IPS-18a (cell line): ENCODE measurements around the gene STRN4.
"Not testable (repeated sequence)": the region's sequence is repeated elsewhere in the genome, so short reads cannot be mapped to it uniquely, and the experiment has no call there.

Experiments used
- H3K27ac ChIP-seq: one replicate; pipeline ENCODE4 v1.5.1; 2013; ENCODE audit warnings: low read length
- H3K27me3 ChIP-seq: one replicate; pipeline ENCODE4 v1.6.1; 2013; ENCODE audit warnings: mild to moderate bottlenecking, low read length; ENCODE audit not compliant: control insufficient read depth, insufficient read depth
- H3K36me3 ChIP-seq: one replicate; pipeline ENCODE4 v1.6.1; 2013; ENCODE audit warnings: low read depth, low read length; ENCODE audit not compliant: control insufficient read depth
- H3K4me1 ChIP-seq: one replicate; pipeline ENCODE4 v1.6.1; 2013; ENCODE audit warnings: low read depth, low read length; ENCODE audit not compliant: control insufficient read depth
- H3K4me3 ChIP-seq: one replicate; pipeline ENCODE4 v1.5.1; 2013; ENCODE audit warnings: low read length
- H3K9ac ChIP-seq: one replicate; pipeline ENCODE4 v1.6.1; 2013; ENCODE audit warnings: mild to moderate bottlenecking, low read length, moderate library complexity
- H3K9me3 ChIP-seq: one replicate; pipeline ENCODE4 v1.6.1; 2013; ENCODE audit warnings: low read depth, low read length; ENCODE audit not compliant: control insufficient read depth

Gene STRN4

GRCh38 chr19:46784262-46785053, 38.2 kb upstream of the STRN4 start:
- Histone ChIP-seq H3K27ac (peak overlapping the region; percentile 87), H3K4me1 (peaks cover 12% of the 10 kb centered on the region), H3K9me3 (no peaks in the 10 kb centered on the region), H3K36me3 (peaks cover 42% of the 10 kb centered on the region), H3K27me3 (peaks cover 3% of the 10 kb centered on the region), H3K4me3 (peak overlapping the region; percentile 85), H3K9ac (peak overlapping the region; percentile 98)

GRCh38 chr19:46783670-46784069, 37.4 kb upstream of the STRN4 start:
- H3K27ac ChIP-seq = peak overlapping the region; percentile 87
- no peaks in the 10 kb centered on the region for H3K9me3 ChIP-seq
- H3K4me3 ChIP-seq = peak overlapping the region; percentile 85
- H3K9ac ChIP-seq = peak overlapping the region; percentile 98
- H3K4me1 ChIP-seq = peaks cover 12% of the 10 kb centered on the region
- no peaks in the 10 kb centered on the region for H3K27me3 ChIP-seq
- peaks cover 47% of the 10 kb centered on the region for H3K36me3 ChIP-seq

GRCh38 chr19:46782355-46783019, 36.2 kb upstream of the STRN4 start:
- Histone ChIP-seq H3K9me3 (no peaks in the 10 kb centered on the region), H3K9ac (no peak overlapping the region), H3K36me3 (peaks cover 57% of the 10 kb centered on the region), H3K27ac (no peak overlapping the region), H3K4me1 (peaks cover 12% of the 10 kb centered on the region), H3K4me3 (no peak overlapping the region), H3K27me3 (no peaks in the 10 kb centered on the region)

GRCh38 chr19:46777956-46778645, 31.9 kb upstream of the STRN4 start:
- H3K9me3 ChIP-seq, H3K4me3 ChIP-seq, H3K27ac ChIP-seq, H3K4me1 ChIP-seq, H3K9ac ChIP-seq, H3K27me3 ChIP-seq: not testable (repeated sequence)
- H3K36me3 ChIP-seq = peaks cover 78% of the 10 kb centered on the region

- H3K36me3 ChIP-seq = peaks cover 69% of the 10 kb centered on the region
- no peaks in the 10 kb centered on the region for H3K27me3 ChIP-seq
- no peak overlapping the region for H3K27ac ChIP-seq
- no peaks in the 10 kb centered on the region for H3K9me3 ChIP-seq
- H3K4me3 ChIP-seq = no peak overlapping the region
- no peak overlapping the region for H3K9ac ChIP-seq
- no peaks in the 10 kb centered on the region for H3K4me1 ChIP-seq
These were observed 31.0 kb upstream of the STRN4 start for GRCh38 chr19:46776927-46777911.

- no peaks in the 10 kb centered on the region for H3K27me3 ChIP-seq
- no peak overlapping the region for H3K9ac ChIP-seq
- H3K27ac ChIP-seq = no peak overlapping the region
- H3K4me1 ChIP-seq = no peaks in the 10 kb centered on the region
- no peaks in the 10 kb centered on the region for H3K9me3 ChIP-seq
- peaks cover 59% of the 10 kb centered on the region for H3K36me3 ChIP-seq
- no peak overlapping the region for H3K4me3 ChIP-seq
These were observed 29.5 kb upstream of the STRN4 start for GRCh38 chr19:46775642-46776258.

- no peak overlapping the region for H3K27ac ChIP-seq
- peaks cover 40% of the 10 kb centered on the region for H3K36me3 ChIP-seq
- H3K9me3 ChIP-seq = no peaks in the 10 kb centered on the region
- no peak overlapping the region for H3K9ac ChIP-seq
- H3K27me3 ChIP-seq = no peaks in the 10 kb centered on the region
- no peak overlapping the region for H3K4me3 ChIP-seq
- no peaks in the 10 kb centered on the region for H3K4me1 ChIP-seq
These were observed 26.8 kb upstream of the STRN4 start for GRCh38 chr19:46773018-46773399.

- no peaks in the 10 kb centered on the region for H3K4me1 ChIP-seq
- peaks cover 36% of the 10 kb centered on the region for H3K36me3 ChIP-seq
- no peaks in the 10 kb centered on the region for H3K9me3 ChIP-seq
- H3K4me3 ChIP-seq = no peak overlapping the region
- H3K9ac ChIP-seq = no peak overlapping the region
- H3K27me3 ChIP-seq = no peaks in the 10 kb centered on the region
- H3K27ac ChIP-seq = no peak overlapping the region
These were observed 26.1 kb upstream of the STRN4 start for GRCh38 chr19:46772170-46773017.

- not testable (repeated sequence) for H3K9ac ChIP-seq, H3K4me1 ChIP-seq, H3K36me3 ChIP-seq
These were observed 22.5 kb upstream of the STRN4 start for GRCh38 chr19:46768746-46769145.

More at GRCh38 chr19:46768746-46769145, 22.5 kb upstream of the STRN4 start:
- H3K4me3 ChIP-seq, H3K27me3 ChIP-seq, H3K9me3 ChIP-seq, H3K27ac ChIP-seq: not testable (repeated sequence)
